Liver (tissue), 9 donors: ENCODE data around the gene APOBEC3G. TPM values are rescaled to one million over a fixed set of nuclear protein-coding genes. Genes with fewer than 3 reads are reported as not detected.

Experiments
- DNase-seq: peaks from one replicate; pipeline ENCODE4 v3.0.0-alpha.2; 2017; ENCODE audit warnings: low spot score
- H3K27ac ChIP-seq, 2 donors: one replicate each; pipeline ENCODE4 v1.7.0; 2013; ENCODE audit warnings: inconsistent platforms in 2 of 2, low read length in 2 of 2, control low read depth in 1 of 2, low read depth in 1 of 2, mild to moderate bottlenecking in 1 of 2
- H3K27me3 ChIP-seq, 4 donors: one replicate each; pipeline versions ENCODE4 v1.6.1 to v1.7.0; 2013; ENCODE audit warnings: low read length in 3 of 4, inconsistent platforms in 1 of 4, mild to moderate bottlenecking in 1 of 4, moderate library complexity in 1 of 4; ENCODE audit not compliant: control insufficient read depth in 4 of 4, insufficient read depth in 4 of 4
- H3K36me3 ChIP-seq, 4 donors: one replicate each; pipeline versions ENCODE4 v1.6.1 to v1.7.0; 2013; ENCODE audit warnings: low read length in 3 of 4, mild to moderate bottlenecking in 3 of 4, low read depth in 1 of 4, moderate library complexity in 1 of 4; ENCODE audit not compliant: control insufficient read depth in 4 of 4, insufficient read depth in 3 of 4
- H3K4me1 ChIP-seq, 4 donors: one replicate each; pipeline versions ENCODE4 v1.6.1 to v1.7.0; 2013; ENCODE audit warnings: low read length in 3 of 4, mild to moderate bottlenecking in 3 of 4, moderate library complexity in 1 of 4; ENCODE audit not compliant: control insufficient read depth in 4 of 4, insufficient read depth in 4 of 4
- H3K4me3 ChIP-seq, 3 donors: one replicate each; pipeline versions ENCODE4 v1.6.1 to v1.7.0; 2013; ENCODE audit warnings: low read length in 3 of 3, control low read depth in 1 of 3, low read depth in 1 of 3, mild to moderate bottlenecking in 1 of 3
- H3K9ac ChIP-seq, 2 donors: one replicate each; pipeline ENCODE4 v1.7.0; 2013; ENCODE audit warnings: low read length in 2 of 2, mild to moderate bottlenecking in 2 of 2, moderate library complexity in 2 of 2, control low read depth in 1 of 2, low read depth in 1 of 2
- H3K9me3 ChIP-seq, 4 donors: one replicate each; pipeline versions ENCODE4 v1.6.1 to v1.7.0; 2013; ENCODE audit warnings: low read length in 3 of 4; ENCODE audit not compliant: control insufficient read depth in 4 of 4
- ATF3 ChIP-seq: IDR thresholded peaks from 2 replicates; pipeline ENCODE4 v1.6.1; 2016; ENCODE audit warnings: antibody characterized with exemption
- CTCF ChIP-seq: fragments of 150-350 bp; IDR thresholded peaks from 2 replicates; pipeline ENCODE4 v1.5.1; 2017; ENCODE audit warnings: improper control_type of control experiment, low read depth, low read length; ENCODE audit not compliant: missing input control
- EGR1 ChIP-seq, 2 donors: IDR thresholded peaks; 2 replicates each; pipeline ENCODE4 v1.6.1; 2016 to 2018; ENCODE audit warnings: antibody characterized with exemption in 2 of 2, low read depth in 2 of 2
- FOXA1 ChIP-seq: IDR thresholded peaks from 2 replicates; pipeline ENCODE4 v1.6.1; 2016; ENCODE audit warnings: antibody characterized with exemption
- FOXA2 ChIP-seq: IDR thresholded peaks from 2 replicates; pipeline ENCODE4 v1.6.1; 2016; ENCODE audit warnings: antibody characterized with exemption
- GABPA ChIP-seq, 2 donors: IDR thresholded peaks in 1 of 2; conservative IDR thresholded peaks in 1 of 2; 2 replicates each; pipeline ENCODE4 v1.6.1; 2016; ENCODE audit warnings: antibody characterized with exemption in 2 of 2, mild to moderate bottlenecking in 1 of 2, moderate library complexity in 1 of 2
- HNF4A ChIP-seq, 2 donors: conservative IDR thresholded peaks; 2 replicates each; pipeline ENCODE4 v1.6.1; 2016; ENCODE audit warnings: antibody characterized with exemption in 2 of 2, mild to moderate bottlenecking in 2 of 2
- HNF4G ChIP-seq: IDR thresholded peaks from 2 replicates; pipeline ENCODE4 v1.6.1; 2016; ENCODE audit warnings: antibody characterized with exemption
- JUND ChIP-seq, 2 donors: IDR thresholded peaks; 2 replicates each; pipeline ENCODE4 v1.6.1; 2016; ENCODE audit warnings: antibody characterized with exemption in 2 of 2
- MAX ChIP-seq: IDR thresholded peaks from 2 replicates; pipeline ENCODE4 v1.6.1; 2016; ENCODE audit warnings: antibody characterized with exemption
- NR2F2 ChIP-seq: IDR thresholded peaks from 2 replicates; pipeline ENCODE4 v1.6.1; 2016; ENCODE audit warnings: antibody characterized with exemption
- RAD21 ChIP-seq, 2 donors: IDR thresholded peaks; 2 replicates each; pipeline ENCODE4 v1.6.1; 2016; ENCODE audit warnings: antibody characterized with exemption in 2 of 2, mild to moderate bottlenecking in 2 of 2
- RXRA ChIP-seq, 2 donors: IDR thresholded peaks; 2 replicates each; pipeline ENCODE4 v1.6.1; 2017 to 2018; ENCODE audit warnings: antibody characterized with exemption in 2 of 2, mild to moderate bottlenecking in 1 of 2
- SP1 ChIP-seq: IDR thresholded peaks from 2 replicates; pipeline ENCODE4 v1.6.1; 2018; ENCODE audit warnings: antibody characterized with exemption, mild to moderate bottlenecking
- TAF1 ChIP-seq: conservative IDR thresholded peaks from 2 replicates; pipeline ENCODE4 v1.6.1; 2016; ENCODE audit warnings: antibody characterized with exemption, mild to moderate bottlenecking
- YY1 ChIP-seq: IDR thresholded peaks from 2 replicates; pipeline ENCODE4 v1.6.1; 2016; ENCODE audit warnings: antibody characterized with exemption, mild to moderate bottlenecking
- WGBS: extraction: QIAGEN DNeasy Blood & Tissue Kit; methylation state at CpG from one replicate; pipeline ENCODE4 v1.1.7; 2013; 5-methylcytosine and 5-hydroxymethylcytosine counted together
- polyA plus RNA-seq, 2 donors: library from polyadenylated mRNA; stranded (reverse) in 1 of 2; unstranded in 1 of 2; fragments of 200-250 nt in 1 of 2; fragments of >200 nt in 1 of 2; fragmentation: Nextera tagmentation in 1 of 2; extraction: Ambion mirVana in 1 of 2; gene quantifications; one replicate each; pipeline versions ENCODE4 v1.2.1 to v1.2.3, GENCODE V29; 2013 to 2015
- total RNA-seq, 2 donors: library from RNA; depleted of rRNA; stranded (reverse); fragments of >200 nt; gene quantifications; one replicate each; pipeline ENCODE4 v1.2.3, GENCODE V29; 2014
- TF ChIP-seq, protein P1 (sequence below): IDR thresholded peaks from 2 replicates; pipeline ENCODE4 v1.6.1; 2016; ENCODE audit warnings: antibody characterized with exemption
- TF ChIP-seq, protein P2 (sequence below): IDR thresholded peaks from 2 replicates; pipeline ENCODE4 v1.6.1; 2016; ENCODE audit warnings: antibody characterized with exemption, mild to moderate bottlenecking
- donor health status: healthy.
- donor health status: healthy.
- donor health status: healthy.
- donor health status: healthy.
- donor health status: healthy.

The APOBEC3G gene
- total and polyA plus RNA-seq, 4 donors = 1.9 to 9.2 (median 2.9) TPM

DNA sequence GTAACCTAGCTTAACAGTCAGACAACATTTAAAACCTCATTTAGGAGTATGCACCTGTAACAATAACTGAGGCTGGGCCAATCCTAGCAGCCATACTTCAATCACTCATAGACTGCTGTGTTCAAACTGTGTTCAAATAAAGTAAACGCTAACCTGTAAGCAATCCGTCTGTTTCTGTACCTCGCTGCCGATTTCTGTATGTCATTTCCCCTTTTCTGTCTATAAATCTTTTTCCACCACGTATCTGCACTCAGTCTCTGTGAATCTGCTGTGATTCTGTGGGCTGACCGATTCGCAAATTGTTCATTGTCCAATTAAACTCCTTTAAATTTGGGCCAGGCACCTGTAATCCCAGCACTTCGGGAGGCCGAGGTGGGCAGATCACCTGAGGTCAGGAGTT lies 32.3 kb downstream of the APOBEC3G start:
- no peak overlapping the region for H3K4me3 ChIP-seq
- H3K27me3 ChIP-seq = no peaks in the 10 kb centered on the region
- H3K27ac ChIP-seq = no peak overlapping the region
- no peak for DNase-seq
- no peak overlapping the region for H3K9ac ChIP-seq
- H3K9me3 ChIP-seq = no peaks in the 10 kb centered on the region
- no peaks in the 10 kb centered on the region for H3K36me3 ChIP-seq
- no peaks in the 10 kb centered on the region for H3K4me1 ChIP-seq
- WGBS = 89% methylated on average over 9 of the region's 9 CpGs
- TF ChIP-seq, protein P1, sequence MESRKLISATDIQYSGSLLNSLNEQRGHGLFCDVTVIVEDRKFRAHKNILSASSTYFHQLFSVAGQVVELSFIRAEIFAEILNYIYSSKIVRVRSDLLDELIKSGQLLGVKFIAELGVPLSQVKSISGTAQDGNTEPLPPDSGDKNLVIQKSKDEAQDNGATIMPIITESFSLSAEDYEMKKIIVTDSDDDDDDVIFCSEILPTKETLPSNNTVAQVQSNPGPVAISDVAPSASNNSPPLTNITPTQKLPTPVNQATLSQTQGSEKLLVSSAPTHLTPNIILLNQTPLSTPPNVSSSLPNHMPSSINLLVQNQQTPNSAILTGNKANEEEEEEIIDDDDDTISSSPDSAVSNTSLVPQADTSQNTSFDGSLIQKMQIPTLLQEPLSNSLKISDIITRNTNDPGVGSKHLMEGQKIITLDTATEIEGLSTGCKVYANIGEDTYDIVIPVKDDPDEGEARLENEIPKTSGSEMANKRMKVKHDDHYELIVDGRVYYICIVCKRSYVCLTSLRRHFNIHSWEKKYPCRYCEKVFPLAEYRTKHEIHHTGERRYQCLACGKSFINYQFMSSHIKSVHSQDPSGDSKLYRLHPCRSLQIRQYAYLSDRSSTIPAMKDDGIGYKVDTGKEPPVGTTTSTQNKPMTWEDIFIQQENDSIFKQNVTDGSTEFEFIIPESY = no peak
- no peak for TF ChIP-seq NR2F2
- TF ChIP-seq MAX = no peak
- TF ChIP-seq HNF4A (conservative IDR thresholded peaks at IDR 0.05) = no peak
- no peak for TF ChIP-seq RXRA (IDR thresholded peaks at IDR 0.05)
- TF ChIP-seq CTCF = no peak
- no peak for TF ChIP-seq YY1
- TF ChIP-seq JUND (IDR thresholded peaks at IDR 0.05) = no peak
- TF ChIP-seq ATF3 = no peak
- no peak for TF ChIP-seq TAF1
- no peak for TF ChIP-seq SP1
- TF ChIP-seq GABPA (IDR thresholded peaks at IDR 0.05 in 1 of 2, conservative IDR thresholded peaks at IDR 0.05 in 1 of 2) = no peak
- no peak for TF ChIP-seq FOXA1
- no peak for TF ChIP-seq RAD21 (IDR thresholded peaks at IDR 0.05)
- no peak for TF ChIP-seq FOXA2
- TF ChIP-seq HNF4G = no peak
- TF ChIP-seq EGR1 (IDR thresholded peaks at IDR 0.05; ENCODE audit: low read depth in 2 of 2) = no peak
- TF ChIP-seq, protein P2, sequence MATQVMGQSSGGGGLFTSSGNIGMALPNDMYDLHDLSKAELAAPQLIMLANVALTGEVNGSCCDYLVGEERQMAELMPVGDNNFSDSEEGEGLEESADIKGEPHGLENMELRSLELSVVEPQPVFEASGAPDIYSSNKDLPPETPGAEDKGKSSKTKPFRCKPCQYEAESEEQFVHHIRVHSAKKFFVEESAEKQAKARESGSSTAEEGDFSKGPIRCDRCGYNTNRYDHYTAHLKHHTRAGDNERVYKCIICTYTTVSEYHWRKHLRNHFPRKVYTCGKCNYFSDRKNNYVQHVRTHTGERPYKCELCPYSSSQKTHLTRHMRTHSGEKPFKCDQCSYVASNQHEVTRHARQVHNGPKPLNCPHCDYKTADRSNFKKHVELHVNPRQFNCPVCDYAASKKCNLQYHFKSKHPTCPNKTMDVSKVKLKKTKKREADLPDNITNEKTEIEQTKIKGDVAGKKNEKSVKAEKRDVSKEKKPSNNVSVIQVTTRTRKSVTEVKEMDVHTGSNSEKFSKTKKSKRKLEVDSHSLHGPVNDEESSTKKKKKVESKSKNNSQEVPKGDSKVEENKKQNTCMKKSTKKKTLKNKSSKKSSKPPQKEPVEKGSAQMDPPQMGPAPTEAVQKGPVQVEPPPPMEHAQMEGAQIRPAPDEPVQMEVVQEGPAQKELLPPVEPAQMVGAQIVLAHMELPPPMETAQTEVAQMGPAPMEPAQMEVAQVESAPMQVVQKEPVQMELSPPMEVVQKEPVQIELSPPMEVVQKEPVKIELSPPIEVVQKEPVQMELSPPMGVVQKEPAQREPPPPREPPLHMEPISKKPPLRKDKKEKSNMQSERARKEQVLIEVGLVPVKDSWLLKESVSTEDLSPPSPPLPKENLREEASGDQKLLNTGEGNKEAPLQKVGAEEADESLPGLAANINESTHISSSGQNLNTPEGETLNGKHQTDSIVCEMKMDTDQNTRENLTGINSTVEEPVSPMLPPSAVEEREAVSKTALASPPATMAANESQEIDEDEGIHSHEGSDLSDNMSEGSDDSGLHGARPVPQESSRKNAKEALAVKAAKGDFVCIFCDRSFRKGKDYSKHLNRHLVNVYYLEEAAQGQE = no peak
